ENCODE measurements around the gene SAMD4B. TPM values are rescaled to one million over a fixed set of nuclear protein-coding genes. Genes with fewer than 3 reads are reported as not detected.

The SAMD4B gene
- total and polyA plus RNA-seq, 9 of the 15 experiments (the other 6 are each of a cell fraction or from before 2014, with no cell fraction given), result 3.4 to 90.5 (median 38.0) TPM

DNA sequence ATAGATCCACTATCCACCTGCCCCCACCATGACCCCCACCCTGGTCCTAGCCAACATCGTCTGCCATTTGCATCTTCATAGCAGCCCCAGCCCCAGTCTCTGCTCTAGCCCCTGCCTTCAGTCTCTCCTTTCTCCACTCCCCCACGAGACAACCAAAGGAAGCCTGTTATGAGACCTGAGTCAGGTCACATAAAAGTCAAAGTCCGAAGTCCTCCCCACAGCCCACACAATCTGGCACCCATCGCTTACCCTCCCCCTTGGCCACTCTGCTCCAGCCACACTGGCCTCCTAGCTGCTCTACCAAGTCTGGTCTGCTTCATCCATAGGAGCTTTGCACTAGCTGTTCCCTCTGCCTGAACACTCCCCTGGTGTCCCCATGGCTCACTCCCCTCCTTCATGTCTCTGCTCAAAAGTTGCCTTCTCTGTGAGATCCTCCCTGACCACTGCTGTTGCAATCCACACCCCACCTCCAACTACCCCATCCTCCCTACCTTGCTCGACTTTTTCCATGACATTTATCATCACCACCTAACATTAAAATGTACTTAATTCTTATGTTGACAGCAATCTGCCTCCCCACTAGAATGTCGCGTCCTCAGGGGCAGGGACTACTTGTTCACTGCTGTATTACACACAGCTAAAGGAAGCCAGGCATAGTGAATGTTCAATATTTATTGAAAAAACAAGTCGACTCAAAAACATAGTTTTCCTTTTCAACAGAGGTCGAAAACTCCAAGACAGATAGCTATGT lies 69.0 kb downstream of the SAMD4B start (continued):
- TF ChIP-seq, protein P1, sequence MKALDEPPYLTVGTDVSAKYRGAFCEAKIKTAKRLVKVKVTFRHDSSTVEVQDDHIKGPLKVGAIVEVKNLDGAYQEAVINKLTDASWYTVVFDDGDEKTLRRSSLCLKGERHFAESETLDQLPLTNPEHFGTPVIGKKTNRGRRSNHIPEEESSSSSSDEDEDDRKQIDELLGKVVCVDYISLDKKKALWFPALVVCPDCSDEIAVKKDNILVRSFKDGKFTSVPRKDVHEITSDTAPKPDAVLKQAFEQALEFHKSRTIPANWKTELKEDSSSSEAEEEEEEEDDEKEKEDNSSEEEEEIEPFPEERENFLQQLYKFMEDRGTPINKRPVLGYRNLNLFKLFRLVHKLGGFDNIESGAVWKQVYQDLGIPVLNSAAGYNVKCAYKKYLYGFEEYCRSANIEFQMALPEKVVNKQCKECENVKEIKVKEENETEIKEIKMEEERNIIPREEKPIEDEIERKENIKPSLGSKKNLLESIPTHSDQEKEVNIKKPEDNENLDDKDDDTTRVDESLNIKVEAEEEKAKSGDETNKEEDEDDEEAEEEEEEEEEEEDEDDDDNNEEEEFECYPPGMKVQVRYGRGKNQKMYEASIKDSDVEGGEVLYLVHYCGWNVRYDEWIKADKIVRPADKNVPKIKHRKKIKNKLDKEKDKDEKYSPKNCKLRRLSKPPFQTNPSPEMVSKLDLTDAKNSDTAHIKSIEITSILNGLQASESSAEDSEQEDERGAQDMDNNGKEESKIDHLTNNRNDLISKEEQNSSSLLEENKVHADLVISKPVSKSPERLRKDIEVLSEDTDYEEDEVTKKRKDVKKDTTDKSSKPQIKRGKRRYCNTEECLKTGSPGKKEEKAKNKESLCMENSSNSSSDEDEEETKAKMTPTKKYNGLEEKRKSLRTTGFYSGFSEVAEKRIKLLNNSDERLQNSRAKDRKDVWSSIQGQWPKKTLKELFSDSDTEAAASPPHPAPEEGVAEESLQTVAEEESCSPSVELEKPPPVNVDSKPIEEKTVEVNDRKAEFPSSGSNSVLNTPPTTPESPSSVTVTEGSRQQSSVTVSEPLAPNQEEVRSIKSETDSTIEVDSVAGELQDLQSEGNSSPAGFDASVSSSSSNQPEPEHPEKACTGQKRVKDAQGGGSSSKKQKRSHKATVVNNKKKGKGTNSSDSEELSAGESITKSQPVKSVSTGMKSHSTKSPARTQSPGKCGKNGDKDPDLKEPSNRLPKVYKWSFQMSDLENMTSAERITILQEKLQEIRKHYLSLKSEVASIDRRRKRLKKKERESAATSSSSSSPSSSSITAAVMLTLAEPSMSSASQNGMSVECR (CRISPR knock-in tag; IDR thresholded peaks at IDR 0.05), result 0 out of 2 replicates have a peak, but pooled peaks have one; percentile 18
- no peak for TF ChIP-seq ZNF121 (CRISPR knock-in tag; conservative IDR thresholded peaks at IDR 0.05)
- TF ChIP-seq SIN3A (IDR thresholded peaks at IDR 0.05; ENCODE audit: borderline replicate concordance in 2 of 2, control insufficient read depth in 1 of 2, low read depth in 2 of 2, low read length in 2 of 2), result 0 out of 4 replicates have a peak, but pooled peaks of 1 of the 2 experiments have one; percentile 46
- TF ChIP-seq YY1 (IDR thresholded peaks at IDR 0.05; ENCODE audit: borderline replicate concordance in 1 of 3, control insufficient read depth in 1 of 3, extremely low read depth in 1 of 3, insufficient read depth in 3 of 3, insufficient read length in 1 of 3, insufficient replicate concordance in 2 of 3, low read depth in 1 of 3, low read length in 2 of 3), result peak in 2 of 3 experiments; percentile 25 to 42
- no peak for TF ChIP-seq ZNF12 (CRISPR knock-in tag; IDR thresholded peaks at IDR 0.05)
- TF ChIP-seq, protein P2, sequence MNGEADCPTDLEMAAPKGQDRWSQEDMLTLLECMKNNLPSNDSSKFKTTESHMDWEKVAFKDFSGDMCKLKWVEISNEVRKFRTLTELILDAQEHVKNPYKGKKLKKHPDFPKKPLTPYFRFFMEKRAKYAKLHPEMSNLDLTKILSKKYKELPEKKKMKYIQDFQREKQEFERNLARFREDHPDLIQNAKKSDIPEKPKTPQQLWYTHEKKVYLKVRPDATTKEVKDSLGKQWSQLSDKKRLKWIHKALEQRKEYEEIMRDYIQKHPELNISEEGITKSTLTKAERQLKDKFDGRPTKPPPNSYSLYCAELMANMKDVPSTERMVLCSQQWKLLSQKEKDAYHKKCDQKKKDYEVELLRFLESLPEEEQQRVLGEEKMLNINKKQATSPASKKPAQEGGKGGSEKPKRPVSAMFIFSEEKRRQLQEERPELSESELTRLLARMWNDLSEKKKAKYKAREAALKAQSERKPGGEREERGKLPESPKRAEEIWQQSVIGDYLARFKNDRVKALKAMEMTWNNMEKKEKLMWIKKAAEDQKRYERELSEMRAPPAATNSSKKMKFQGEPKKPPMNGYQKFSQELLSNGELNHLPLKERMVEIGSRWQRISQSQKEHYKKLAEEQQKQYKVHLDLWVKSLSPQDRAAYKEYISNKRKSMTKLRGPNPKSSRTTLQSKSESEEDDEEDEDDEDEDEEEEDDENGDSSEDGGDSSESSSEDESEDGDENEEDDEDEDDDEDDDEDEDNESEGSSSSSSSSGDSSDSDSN (IDR thresholded peaks at IDR 0.05; ENCODE audit: borderline replicate concordance in 1 of 2, low read depth in 2 of 2, low read length in 2 of 2), result 0 out of 4 replicates have a peak, but pooled peaks of 1 of the 2 experiments have one; percentile 54
- TF ChIP-seq ZNF431 (CRISPR knock-in tag; IDR thresholded peaks at IDR 0.05), result no peak
- no peak for TF ChIP-seq PHB (CRISPR knock-in tag; IDR thresholded peaks at IDR 0.05)
- no peak for TF ChIP-seq TAF15 (IDR thresholded peaks at IDR 0.05; ENCODE audit: low read depth, low read length)
- TF ChIP-seq POLR2AphosphoS5 (IDR thresholded peaks at IDR 0.05; ENCODE audit: control insufficient read depth, insufficient read depth, low read depth, low read length), result peak; percentile 76
- TF ChIP-seq ZKSCAN8 (CRISPR knock-in tag; IDR thresholded peaks at IDR 0.05), result no peak
- TF ChIP-seq TCF3 (CRISPR knock-in tag; IDR thresholded peaks at IDR 0.05), result no peak
- TF ChIP-seq RBM22 (IDR thresholded peaks at IDR 0.05; ENCODE audit: low read depth, low read length, poor library complexity, severe bottlenecking), result no peak
- no peak for TF ChIP-seq SP1 (CRISPR knock-in tag; IDR thresholded peaks at IDR 0.05)
- TF ChIP-seq RHOXF2B (CRISPR knock-in tag; conservative IDR thresholded peaks at IDR 0.05), result no peak
- no peak for TF ChIP-seq MTA1 (IDR thresholded peaks at IDR 0.05; ENCODE audit: borderline replicate concordance)
- TF ChIP-seq MTA2 (IDR thresholded peaks at IDR 0.05; ENCODE audit: low read depth), result no peak
- no peak for TF ChIP-seq ZBTB1 (CRISPR knock-in tag; IDR thresholded peaks at IDR 0.05; ENCODE audit: borderline replicate concordance, low read depth)
- TF ChIP-seq HDGF (IDR thresholded peaks at IDR 0.05), result 0 out of 2 replicates have a peak, but pooled peaks have one; percentile 74

All from K562 (cell line).